ENCODE measurements around the gene HCN2.

The HCN2 gene

GRCh38 chr19:633786-634639 lies 44.3 kb downstream of the HCN2 start:
- DNase-seq (ENCODE audit: extremely low read depth in 1 of 2, low read depth in 1 of 2): no peak

GRCh38 chr19:634975-635652 lies 45.4 kb downstream of the HCN2 start:
- DNase-seq (ENCODE audit: extremely low read depth in 1 of 2, low read depth in 1 of 2): no peak

GRCh38 chr19:638906-639252 lies 49.2 kb downstream of the HCN2 start:
- no peak for DNase-seq (ENCODE audit: extremely low read depth in 1 of 2, low read depth in 1 of 2)

- DNase-seq (ENCODE audit: extremely low read depth in 1 of 2, low read depth in 1 of 2): peak; percentile 85 to 98
Observed at GRCh38 chr19:639253-640160, 49.8 kb downstream of the HCN2 start, which contains the start of gene FGF22. Gene FGF22, plus strand, starts transcription at chr19:639879. Its CDS starts 47 bp downstream, at chr19:639926.

- DNase-seq (ENCODE audit: extremely low read depth in 1 of 2, low read depth in 1 of 2): no peak
Observed at GRCh38 chr19:640161-640558, 50.5 kb downstream of the HCN2 start.

- DNase-seq (ENCODE audit: extremely low read depth in 1 of 2, low read depth in 1 of 2): no peak
Observed at GRCh38 chr19:640606-641189, 51.0 kb downstream of the HCN2 start.

GRCh38 chr19:641702-642101 lies 52.0 kb downstream of the HCN2 start:
- DNase-seq (ENCODE audit: extremely low read depth in 1 of 2, low read depth in 1 of 2): no peak

GRCh38 chr19:642767-643727 lies 53.4 kb downstream of the HCN2 start:
- DNase-seq (ENCODE audit: extremely low read depth in 1 of 2, low read depth in 1 of 2): no peak

GRCh38 chr19:643736-644135 lies 54.1 kb downstream of the HCN2 start:
- no peak for DNase-seq (ENCODE audit: extremely low read depth in 1 of 2, low read depth in 1 of 2)

GRCh38 chr19:644363-644762 lies 54.7 kb downstream of the HCN2 start:
- DNase-seq (ENCODE audit: extremely low read depth in 1 of 2, low read depth in 1 of 2): no peak

GRCh38 chr19:644789-645188 lies 55.1 kb downstream of the HCN2 start:
- DNase-seq (ENCODE audit: extremely low read depth in 1 of 2, low read depth in 1 of 2): no peak

GRCh38 chr19:645912-646778 lies 56.5 kb downstream of the HCN2 start:
- no peak for DNase-seq (ENCODE audit: extremely low read depth in 1 of 2, low read depth in 1 of 2)

GRCh38 chr19:646779-647565 lies 57.3 kb downstream of the HCN2 start:
- DNase-seq (ENCODE audit: extremely low read depth in 1 of 2, low read depth in 1 of 2): no peak

GRCh38 chr19:647566-648284 lies 58.0 kb downstream of the HCN2 start:
- DNase-seq (ENCODE audit: extremely low read depth in 1 of 2, low read depth in 1 of 2): no peak

GRCh38 chr19:648305-648704 lies 58.6 kb downstream of the HCN2 start:
- DNase-seq (ENCODE audit: extremely low read depth in 1 of 2, low read depth in 1 of 2): no peak

- no peak for DNase-seq (ENCODE audit: extremely low read depth in 1 of 2, low read depth in 1 of 2)
Observed at GRCh38 chr19:648904-649801, 59.5 kb downstream of the HCN2 start.
